Right lobe of liver (tissue), 6 donors: Measurements from ENCODE around the gene DMBX1. TPM values are rescaled to one million over a fixed set of nuclear protein-coding genes. Genes with fewer than 3 reads are reported as not detected.

Experiments
- ATAC-seq, 4 donors: fragments of 200-7000 bp; cut with Tn5 transposase; one replicate each; pipeline ENCODE4 v1.9.1; 2020; ENCODE audit warnings: mild to moderate bottlenecking in 4 of 4, moderate library complexity in 4 of 4
- DNase-seq, 3 donors: peaks; one replicate each; pipeline ENCODE4 v3.0.0-alpha.2; 2020
- H3K27ac ChIP-seq, 3 donors: fragments of 200-600 bp; one replicate each; pipeline ENCODE4 v1.8.0; 2022
- H3K27me3 ChIP-seq, 2 donors: fragments of 200-600 bp; one replicate each; pipeline ENCODE4 v1.8.0; 2022
- H3K36me3 ChIP-seq, 4 donors: fragments of 200-600 bp; sonication (generic) in 1 of 4; one replicate each; pipeline versions ENCODE4 v1.5.1 to v1.8.0; 2017 to 2022; ENCODE audit warnings: control low read depth in 1 of 4
- H3K4me1 ChIP-seq, 4 donors: fragments of 200-600 bp; sonication (generic) in 1 of 4; one replicate each; pipeline versions ENCODE4 v1.5.1 to v1.8.0; 2017 to 2022; ENCODE audit warnings: control low read depth in 1 of 4
- H3K4me3 ChIP-seq, 3 donors: fragments of 200-600 bp; one replicate each; pipeline ENCODE4 v1.8.0; 2022
- H3K9me3 ChIP-seq, 4 donors: fragments of 200-600 bp; sonication (generic) in 1 of 4; one replicate each; pipeline versions ENCODE4 v1.5.1 to v1.8.0; 2017 to 2022; ENCODE audit warnings: control low read depth in 1 of 4
- CTCF ChIP-seq, 4 donors: fragments of 200-600 bp in 3 of 4; fragments of 450-650 bp in 1 of 4; IDR thresholded peaks; one replicate each; pipeline versions ENCODE4 v1.5.1 to v1.8.0; 2016 to 2022; ENCODE audit warnings: antibody characterized with exemption in 4 of 4, mild to moderate bottlenecking in 2 of 4
- POLR2A ChIP-seq: fragments of 450-650 bp; IDR thresholded peaks from one replicate; pipeline ENCODE4 v1.6.1; 2017; ENCODE audit warnings: antibody characterized with exemption, mild to moderate bottlenecking
- WGBS: methylation state at CpG from one replicate; pipeline ENCODE4 v1.1.6; 2018; ENCODE audit warnings: low coverage, low lambda C conversion rate; ENCODE audit not compliant: insufficient coverage; ENCODE audit errors: missing lambda C conversion rate; 5-methylcytosine and 5-hydroxymethylcytosine counted together
- intact Hi-C, 2 donors: fragments of 100-400 bp; cut with DNase I; formaldehyde crosslinking; loops; one replicate each; pipeline versions ENCODE4 v1.11.2 to v1.14.1; 2022
- total RNA-seq, 6 experiments: library from RNA; depleted of rRNA in 2 of 6; stranded (reverse); fragments of >200 nt in 2 of 6; fragmentation: NEBNext Ultra II Directional in 3 of 6; extraction: Animal tissue kit (Norgen Biotek cat#: 25700) in 3 of 6; gene quantifications; one replicate each; pipeline versions ENCODE4 v1.1.0 to v1.2.4, GENCODE V29; 2016 to 2023
- donor health status: DM: no; HTN: yes; CAD: no.
- donor health status: DM: no; HTN: no; CAD: no.
- donor health status: DM: no; HTN: no; CAD: no.
- donor health status: DM: no; HTN: yes; CAD: no.
- donor health status: DM: no; HTN: yes; CAD: no.

Gene DMBX1
- total RNA-seq, 6 experiments from 2014 or later, result not detected

- intact Hi-C loops, result no loop called here
- ATAC-seq, result no peak
- H3K4me1 ChIP-seq, result no peaks in the 10 kb centered on the region
- no peaks in the 10 kb centered on the region for H3K27me3 ChIP-seq
- H3K4me3 ChIP-seq, result no peak overlapping the region
- no peaks in the 10 kb centered on the region for H3K36me3 ChIP-seq
- TF ChIP-seq CTCF (IDR thresholded peaks at IDR 0.05) (no peak), POLR2A (no peak)
- no peak overlapping the region for H3K27ac ChIP-seq
- H3K9me3 ChIP-seq, result no peaks in the 10 kb centered on the region
- no peak for DNase-seq
- 0% methylated on average over 1 of the region's 4 CpGs for WGBS
Measured at GRCh38 chr1:46458190-46458589, 31.4 kb upstream of the DMBX1 start.

- no peak overlapping the region for H3K4me3 ChIP-seq
- H3K36me3 ChIP-seq, result no peaks in the 10 kb centered on the region
- no CpG with 5 or more reads among the region's 7 CpGs for WGBS
- H3K27me3 ChIP-seq, result no peaks in the 10 kb centered on the region
- intact Hi-C loops, result no loop called here
- no peaks in the 10 kb centered on the region for H3K4me1 ChIP-seq
- H3K9me3 ChIP-seq, result no peaks in the 10 kb centered on the region
- no peak for ATAC-seq
- no peak for DNase-seq
- TF ChIP-seq POLR2A (no peak), CTCF (IDR thresholded peaks at IDR 0.05) (no peak)
- H3K27ac ChIP-seq, result no peak overlapping the region
Measured at GRCh38 chr1:46458846-46459245, 30.8 kb upstream of the DMBX1 start.

GRCh38 chr1:46459315-46459714, 30.3 kb upstream of the DMBX1 start:
- no peaks in the 10 kb centered on the region for H3K36me3 ChIP-seq
- ATAC-seq (no peak), DNase-seq (no peak)
- H3K27ac ChIP-seq, result no peak overlapping the region
- no peaks in the 10 kb centered on the region for H3K9me3 ChIP-seq
- no peaks in the 10 kb centered on the region for H3K4me1 ChIP-seq
- WGBS, result 89% methylated on average over 3 of the region's 8 CpGs
- H3K4me3 ChIP-seq, result no peak overlapping the region
- H3K27me3 ChIP-seq, result no peaks in the 10 kb centered on the region
- intact Hi-C loops, result no loop called here
- TF ChIP-seq POLR2A (no peak), CTCF (IDR thresholded peaks at IDR 0.05) (no peak)

- intact Hi-C loops, result no loop called here
- ATAC-seq (no peak), DNase-seq (no peak)
- TF ChIP-seq POLR2A, result no peak
- WGBS, result 56% methylated on average over 1 of the region's 11 CpGs
- Histone ChIP-seq H3K4me3 (no peak overlapping the region), H3K9me3 (no peaks in the 10 kb centered on the region), H3K27ac (no peak overlapping the region), H3K36me3 (no peaks in the 10 kb centered on the region), H3K4me1 (no peaks in the 10 kb centered on the region), H3K27me3 (no peaks in the 10 kb centered on the region)
Measured at GRCh38 chr1:46461017-46461808, 28.4 kb upstream of the DMBX1 start.

- no peaks in the 10 kb centered on the region for H3K9me3 ChIP-seq
- TF ChIP-seq CTCF (IDR thresholded peaks at IDR 0.05) (no peak), POLR2A (no peak)
- no peak overlapping the region for H3K27ac ChIP-seq
- H3K36me3 ChIP-seq, result no peaks in the 10 kb centered on the region
- H3K4me1 ChIP-seq, result peaks cover 0 to 4% (median 0%) of the 10 kb centered on the region in 4 donors
- DNase-seq, result no peak
- intact Hi-C loops, result no loop called here
- H3K4me3 ChIP-seq, result no peak overlapping the region
- peaks cover 0 to under 1% of the 10 kb centered on the region in 2 donors for H3K27me3 ChIP-seq
- 42% methylated on average over 5 of the region's 5 CpGs for WGBS
- no peak for ATAC-seq
Measured at GRCh38 chr1:46461809-46462448, 27.7 kb upstream of the DMBX1 start.
